Liver (tissue), 9 donors: ENCODE measurements around the gene PRKCH. TPM values are rescaled to one million over a fixed set of nuclear protein-coding genes. Genes with fewer than 3 reads are reported as not detected.
A peak's percentile ranks its signal among the peaks of the same experiment; 100 is the strongest.

Source experiments
- DNase-seq: peaks from one replicate; pipeline ENCODE4 v3.0.0-alpha.2; 2017; ENCODE audit warnings: low spot score
- H3K27ac ChIP-seq, 2 donors: one replicate each; pipeline ENCODE4 v1.7.0; 2013; ENCODE audit warnings: inconsistent platforms in 2 of 2, low read length in 2 of 2, control low read depth in 1 of 2, low read depth in 1 of 2, mild to moderate bottlenecking in 1 of 2
- H3K27me3 ChIP-seq, 4 donors: one replicate each; pipeline versions ENCODE4 v1.6.1 to v1.7.0; 2013; ENCODE audit warnings: low read length in 3 of 4, inconsistent platforms in 1 of 4, mild to moderate bottlenecking in 1 of 4, moderate library complexity in 1 of 4; ENCODE audit not compliant: control insufficient read depth in 4 of 4, insufficient read depth in 4 of 4
- H3K36me3 ChIP-seq, 4 donors: one replicate each; pipeline versions ENCODE4 v1.6.1 to v1.7.0; 2013; ENCODE audit warnings: low read length in 3 of 4, mild to moderate bottlenecking in 3 of 4, low read depth in 1 of 4, moderate library complexity in 1 of 4; ENCODE audit not compliant: control insufficient read depth in 4 of 4, insufficient read depth in 3 of 4
- H3K4me1 ChIP-seq, 4 donors: one replicate each; pipeline versions ENCODE4 v1.6.1 to v1.7.0; 2013; ENCODE audit warnings: low read length in 3 of 4, mild to moderate bottlenecking in 3 of 4, moderate library complexity in 1 of 4; ENCODE audit not compliant: control insufficient read depth in 4 of 4, insufficient read depth in 4 of 4
- H3K4me3 ChIP-seq, 3 donors: one replicate each; pipeline versions ENCODE4 v1.6.1 to v1.7.0; 2013; ENCODE audit warnings: low read length in 3 of 3, control low read depth in 1 of 3, low read depth in 1 of 3, mild to moderate bottlenecking in 1 of 3
- H3K9ac ChIP-seq, 2 donors: one replicate each; pipeline ENCODE4 v1.7.0; 2013; ENCODE audit warnings: low read length in 2 of 2, mild to moderate bottlenecking in 2 of 2, moderate library complexity in 2 of 2, control low read depth in 1 of 2, low read depth in 1 of 2
- H3K9me3 ChIP-seq, 4 donors: one replicate each; pipeline versions ENCODE4 v1.6.1 to v1.7.0; 2013; ENCODE audit warnings: low read length in 3 of 4; ENCODE audit not compliant: control insufficient read depth in 4 of 4
- CTCF ChIP-seq: fragments of 150-350 bp; IDR thresholded peaks from 2 replicates; pipeline ENCODE4 v1.5.1; 2017; ENCODE audit warnings: improper control_type of control experiment, low read depth, low read length; ENCODE audit not compliant: missing input control
- EGR1 ChIP-seq, 2 donors: IDR thresholded peaks; 2 replicates each; pipeline ENCODE4 v1.6.1; 2016 to 2018; ENCODE audit warnings: antibody characterized with exemption in 2 of 2, low read depth in 2 of 2
- FOXA1 ChIP-seq: IDR thresholded peaks from 2 replicates; pipeline ENCODE4 v1.6.1; 2016; ENCODE audit warnings: antibody characterized with exemption
- RAD21 ChIP-seq, 2 donors: IDR thresholded peaks; 2 replicates each; pipeline ENCODE4 v1.6.1; 2016; ENCODE audit warnings: antibody characterized with exemption in 2 of 2, mild to moderate bottlenecking in 2 of 2
- RXRA ChIP-seq, 2 donors: IDR thresholded peaks; 2 replicates each; pipeline ENCODE4 v1.6.1; 2017 to 2018; ENCODE audit warnings: antibody characterized with exemption in 2 of 2, mild to moderate bottlenecking in 1 of 2
- SP1 ChIP-seq: IDR thresholded peaks from 2 replicates; pipeline ENCODE4 v1.6.1; 2018; ENCODE audit warnings: antibody characterized with exemption, mild to moderate bottlenecking
- WGBS: extraction: QIAGEN DNeasy Blood & Tissue Kit; methylation state at CpG from one replicate; pipeline ENCODE4 v1.1.7; 2013; 5-methylcytosine and 5-hydroxymethylcytosine counted together
- polyA plus RNA-seq, 2 donors: library from polyadenylated mRNA; stranded (reverse) in 1 of 2; unstranded in 1 of 2; fragments of 200-250 nt in 1 of 2; fragments of >200 nt in 1 of 2; fragmentation: Nextera tagmentation in 1 of 2; extraction: Ambion mirVana in 1 of 2; gene quantifications; one replicate each; pipeline versions ENCODE4 v1.2.1 to v1.2.3, GENCODE V29; 2013 to 2015
- total RNA-seq, 2 donors: library from RNA; depleted of rRNA; stranded (reverse); fragments of >200 nt; gene quantifications; one replicate each; pipeline ENCODE4 v1.2.3, GENCODE V29; 2014
- TF ChIP-seq, protein P1 (sequence below): IDR thresholded peaks from 2 replicates; pipeline ENCODE4 v1.6.1; 2016; ENCODE audit warnings: antibody characterized with exemption, mild to moderate bottlenecking
- TF ChIP-seq, protein P2 (sequence below): IDR thresholded peaks from 2 replicates; pipeline ENCODE4 v1.6.1; 2016; ENCODE audit warnings: antibody characterized with exemption
- TF ChIP-seq, protein P3 (sequence below): IDR thresholded peaks from 2 replicates; pipeline ENCODE4 v1.6.1; 2016; ENCODE audit warnings: antibody characterized with exemption
- donor health status: healthy.
- donor health status: healthy.
- donor health status: healthy.
- donor health status: healthy.
- donor health status: healthy.

Gene PRKCH
- total and polyA plus RNA-seq, 4 donors: 3.9 to 13.7 (median 7.0) TPM

DNA sequence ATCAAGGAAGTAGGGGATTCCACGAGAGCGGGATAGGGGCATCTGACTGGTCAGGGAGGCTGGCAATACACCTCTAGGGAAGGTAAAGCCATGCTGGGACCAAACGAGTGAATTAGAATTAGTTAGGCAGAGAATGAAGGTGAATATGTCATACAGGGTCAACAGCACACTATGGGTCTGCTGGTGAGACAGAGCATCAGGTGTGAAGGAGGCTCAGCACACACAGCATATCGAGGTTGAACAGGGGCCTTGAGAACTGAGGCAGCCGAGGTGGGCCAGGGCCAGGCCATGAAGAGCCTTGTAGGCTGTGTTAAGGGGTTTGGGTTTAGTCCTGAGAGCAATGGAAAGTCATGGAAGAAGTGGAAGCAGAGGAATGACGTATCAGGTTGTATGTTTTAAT lies 137.8 kb downstream of the PRKCH start (continued):
- TF ChIP-seq, protein P1, sequence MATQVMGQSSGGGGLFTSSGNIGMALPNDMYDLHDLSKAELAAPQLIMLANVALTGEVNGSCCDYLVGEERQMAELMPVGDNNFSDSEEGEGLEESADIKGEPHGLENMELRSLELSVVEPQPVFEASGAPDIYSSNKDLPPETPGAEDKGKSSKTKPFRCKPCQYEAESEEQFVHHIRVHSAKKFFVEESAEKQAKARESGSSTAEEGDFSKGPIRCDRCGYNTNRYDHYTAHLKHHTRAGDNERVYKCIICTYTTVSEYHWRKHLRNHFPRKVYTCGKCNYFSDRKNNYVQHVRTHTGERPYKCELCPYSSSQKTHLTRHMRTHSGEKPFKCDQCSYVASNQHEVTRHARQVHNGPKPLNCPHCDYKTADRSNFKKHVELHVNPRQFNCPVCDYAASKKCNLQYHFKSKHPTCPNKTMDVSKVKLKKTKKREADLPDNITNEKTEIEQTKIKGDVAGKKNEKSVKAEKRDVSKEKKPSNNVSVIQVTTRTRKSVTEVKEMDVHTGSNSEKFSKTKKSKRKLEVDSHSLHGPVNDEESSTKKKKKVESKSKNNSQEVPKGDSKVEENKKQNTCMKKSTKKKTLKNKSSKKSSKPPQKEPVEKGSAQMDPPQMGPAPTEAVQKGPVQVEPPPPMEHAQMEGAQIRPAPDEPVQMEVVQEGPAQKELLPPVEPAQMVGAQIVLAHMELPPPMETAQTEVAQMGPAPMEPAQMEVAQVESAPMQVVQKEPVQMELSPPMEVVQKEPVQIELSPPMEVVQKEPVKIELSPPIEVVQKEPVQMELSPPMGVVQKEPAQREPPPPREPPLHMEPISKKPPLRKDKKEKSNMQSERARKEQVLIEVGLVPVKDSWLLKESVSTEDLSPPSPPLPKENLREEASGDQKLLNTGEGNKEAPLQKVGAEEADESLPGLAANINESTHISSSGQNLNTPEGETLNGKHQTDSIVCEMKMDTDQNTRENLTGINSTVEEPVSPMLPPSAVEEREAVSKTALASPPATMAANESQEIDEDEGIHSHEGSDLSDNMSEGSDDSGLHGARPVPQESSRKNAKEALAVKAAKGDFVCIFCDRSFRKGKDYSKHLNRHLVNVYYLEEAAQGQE: no peak

GRCh38 chr14:61460063-61460462 lies 138.7 kb downstream of the PRKCH start:
- H3K4me1 ChIP-seq: no peaks in the 10 kb centered on the region

DNA sequence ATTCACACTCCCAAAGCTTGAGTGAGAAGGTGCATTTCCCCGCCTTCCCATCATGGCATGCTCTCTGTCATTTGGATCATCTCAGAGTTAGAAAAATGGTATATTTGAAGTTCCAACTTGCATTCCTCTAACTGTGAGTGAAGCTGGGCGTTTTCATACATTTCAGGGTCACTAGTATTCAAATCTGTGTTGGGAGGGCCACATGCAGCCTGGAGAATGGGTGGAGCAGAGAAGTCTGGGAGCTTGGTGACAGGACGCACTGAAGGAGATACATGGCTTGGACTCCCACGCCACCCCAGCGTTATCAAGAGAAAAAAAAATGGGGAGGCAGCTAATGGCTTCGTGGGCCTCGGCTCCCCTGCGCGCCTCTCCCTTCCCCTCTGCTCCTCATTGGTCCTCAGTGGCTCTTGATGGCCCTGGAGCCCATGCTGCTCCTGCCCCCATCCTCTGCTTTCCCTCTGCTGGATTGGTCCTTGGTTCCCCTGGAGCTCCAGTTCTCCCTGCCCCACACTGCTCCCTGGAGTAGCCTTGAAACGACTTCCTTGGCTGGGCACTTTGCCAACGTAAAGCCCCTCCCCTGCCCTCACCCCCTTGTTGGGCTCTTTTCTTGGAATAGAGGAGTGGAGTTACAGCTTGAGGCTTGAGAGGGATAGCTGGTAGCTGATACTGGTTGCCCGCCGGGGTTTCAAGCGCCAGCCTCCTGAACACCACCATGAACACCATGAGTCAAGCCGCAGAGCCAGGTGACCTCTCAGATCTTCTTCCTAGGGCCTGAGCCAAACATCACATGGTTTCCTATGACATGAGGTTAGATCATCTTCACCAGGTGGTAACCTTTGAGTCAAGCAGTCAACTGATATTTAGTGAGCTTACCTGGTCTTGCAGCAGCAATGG lies 139.6 kb downstream of the PRKCH start:
- TF ChIP-seq FOXA1: no peak
- TF ChIP-seq RAD21 (IDR thresholded peaks at IDR 0.05): no peak
- TF ChIP-seq SP1: no peak
- WGBS: 75% methylated on average over 15 of the region's 15 CpGs
- Histone ChIP-seq H3K4me1 (no peaks in the 10 kb centered on the region), H3K27me3 (no peaks in the 10 kb centered on the region), H3K9me3 (no peaks in the 10 kb centered on the region), H3K4me3 (no peak overlapping the region), H3K27ac (no peak overlapping the region), H3K36me3 (peaks cover 0 to 7% (median 0%) of the 10 kb centered on the region in 4 donors), H3K9ac (no peak overlapping the region)
- no peak for DNase-seq

More at GRCh38 chr14:61460063-61460462, 138.7 kb downstream of the PRKCH start:
- DNase-seq: no peak
- WGBS: 100% methylated on average over 1 of the region's 1 CpG
- Histone ChIP-seq H3K36me3 (peaks cover 0 to 7% (median 0%) of the 10 kb centered on the region in 4 donors), H3K9ac (no peak overlapping the region), H3K27me3 (no peaks in the 10 kb centered on the region), H3K4me3 (no peak overlapping the region), H3K27ac (no peak overlapping the region), H3K9me3 (no peaks in the 10 kb centered on the region)
- TF ChIP-seq EGR1 (IDR thresholded peaks at IDR 0.05; ENCODE audit: low read depth in 2 of 2): no peak
- TF ChIP-seq, protein P2, sequence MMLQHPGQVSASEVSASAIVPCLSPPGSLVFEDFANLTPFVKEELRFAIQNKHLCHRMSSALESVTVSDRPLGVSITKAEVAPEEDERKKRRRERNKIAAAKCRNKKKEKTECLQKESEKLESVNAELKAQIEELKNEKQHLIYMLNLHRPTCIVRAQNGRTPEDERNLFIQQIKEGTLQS: no peak
- no peak for TF ChIP-seq RXRA (IDR thresholded peaks at IDR 0.05)
- TF ChIP-seq, protein P3, sequence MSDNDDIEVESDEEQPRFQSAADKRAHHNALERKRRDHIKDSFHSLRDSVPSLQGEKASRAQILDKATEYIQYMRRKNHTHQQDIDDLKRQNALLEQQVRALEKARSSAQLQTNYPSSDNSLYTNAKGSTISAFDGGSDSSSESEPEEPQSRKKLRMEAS: no peak

DNA sequence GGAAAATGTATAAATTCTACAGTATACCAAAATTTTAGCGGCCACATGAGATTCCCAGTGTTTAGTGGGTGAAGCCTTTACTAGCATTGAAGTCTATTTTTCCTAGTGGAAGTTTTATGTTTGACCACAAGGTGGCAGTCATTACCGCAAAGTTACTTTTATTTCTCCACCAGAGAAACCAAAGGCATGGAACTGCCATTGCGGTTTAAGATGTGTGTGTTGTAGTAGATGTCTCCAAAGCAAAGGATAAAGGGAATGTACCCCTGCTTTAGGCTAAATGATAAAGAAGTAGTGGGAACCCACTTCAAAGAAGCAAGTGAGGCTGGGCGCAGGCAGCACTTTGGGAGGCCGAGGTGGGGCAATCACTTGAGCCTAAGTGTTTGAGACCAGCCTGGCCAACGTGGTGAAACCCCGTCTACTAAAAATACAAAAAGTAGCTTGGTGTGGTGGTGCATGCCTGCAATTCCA lies 140.5 kb downstream of the PRKCH start:
- Histone ChIP-seq H3K36me3 (peaks cover 0 to 7% (median 0%) of the 10 kb centered on the region in 4 donors), H3K9ac (no peak overlapping the region), H3K27me3 (no peaks in the 10 kb centered on the region), H3K4me3 (no peak overlapping the region), H3K9me3 (no peaks in the 10 kb centered on the region), H3K4me1 (no peaks in the 10 kb centered on the region), H3K27ac (no peak overlapping the region)
- no peak for DNase-seq
- TF ChIP-seq RAD21 (IDR thresholded peaks at IDR 0.05) (peak; percentile 95 to 96), CTCF (peak; percentile 82), FOXA1 (no peak)
- TF ChIP-seq, protein P3: no peak
- WGBS: 52% methylated on average over 7 of the region's 7 CpGs
